CD8-positive, alpha-beta memory T cell (primary cell): ENCODE data around the gene EPHA4. TPM values are rescaled to one million over a fixed set of nuclear protein-coding genes. Genes with fewer than 3 reads are reported as not detected.

Experiments used
- CTCF ChIA-PET: fragments of 350-600 bp; sonication (Branson Sonifier 250); formaldehyde crosslinking; loops from one replicate; lab custom pipeline; 2021; ENCODE audit warnings: antibody characterized with exemption; lab: Charles Lee
- POLR2A ChIA-PET: fragments of 350-600 bp; sonication (Branson Sonifier 250); formaldehyde crosslinking; loops from one replicate; lab custom pipeline; 2021; ENCODE audit warnings: antibody characterized with exemption; lab: Charles Lee
- DNase-seq, 5 donors: peaks; one replicate each; pipeline versions ENCODE4 v3.0.0 to v3.0.0-alpha.2; 2020 to 2022; ENCODE audit warnings: mixed read lengths in 1 of 5
- H3K27ac ChIP-seq: one replicate; pipeline ENCODE4 v1.7.0; 2013; ENCODE audit warnings: low read depth, mild to moderate bottlenecking, low read length, moderate library complexity
- H3K27me3 ChIP-seq: 2 replicates; pipeline ENCODE4 v1.7.0; 2013; ENCODE audit warnings: low read length, mild to moderate bottlenecking; ENCODE audit not compliant: insufficient read depth, poor library complexity, severe bottlenecking
- H3K36me3 ChIP-seq: 2 replicates; pipeline ENCODE4 v1.7.0; 2013; ENCODE audit warnings: mild to moderate bottlenecking, low read length, moderate library complexity; ENCODE audit not compliant: insufficient read depth
- H3K4me1 ChIP-seq: 2 replicates; pipeline ENCODE4 v1.7.0; 2013; ENCODE audit warnings: mild to moderate bottlenecking, low read length, moderate library complexity; ENCODE audit not compliant: insufficient read depth
- H3K4me3 ChIP-seq: 2 replicates; pipeline ENCODE4 v1.7.0; 2013; ENCODE audit warnings: mild to moderate bottlenecking, low read length
- H3K9me3 ChIP-seq: 2 replicates; pipeline ENCODE4 v1.7.0; 2013; ENCODE audit warnings: mild to moderate bottlenecking, low read length
- H3K27ac Mint-ChIP-seq, 8 donors: one replicate each; pipeline ENCODE4 v1.8.0; 2020 to 2021; ENCODE audit warnings: mixed read lengths in 8 of 8, mild to moderate bottlenecking in 6 of 8, inconsistent platforms in 3 of 8, moderate library complexity in 3 of 8
- H3K27me3 Mint-ChIP-seq, 2 donors: one replicate each; pipeline ENCODE4 v1.8.0; 2020 to 2021; ENCODE audit warnings: mixed read lengths in 2 of 2, mild to moderate bottlenecking in 1 of 2, moderate library complexity in 1 of 2
- H3K36me3 Mint-ChIP-seq, 3 donors: one replicate each; pipeline ENCODE4 v1.8.0; 2020 to 2021; ENCODE audit warnings: mixed read lengths in 3 of 3, inconsistent platforms in 1 of 3, mild to moderate bottlenecking in 1 of 3
- H3K4me1 Mint-ChIP-seq, 3 donors: one replicate each; pipeline ENCODE4 v1.8.0; 2020 to 2021; ENCODE audit warnings: mixed read lengths in 3 of 3, inconsistent platforms in 1 of 3, mild to moderate bottlenecking in 1 of 3
- H3K4me3 Mint-ChIP-seq, 7 donors: one replicate each; pipeline ENCODE4 v1.8.0; 2020 to 2021; ENCODE audit warnings: mixed read lengths in 7 of 7, mild to moderate bottlenecking in 6 of 7, moderate library complexity in 4 of 7, inconsistent platforms in 2 of 7
- H3K9me3 Mint-ChIP-seq, 5 donors: one replicate each; pipeline ENCODE4 v1.8.0; 2020 to 2022; ENCODE audit warnings: mixed read lengths in 5 of 5, mild to moderate bottlenecking in 3 of 5, moderate library complexity in 2 of 5, inconsistent platforms in 1 of 5
- polyA plus RNA-seq: library from polyadenylated mRNA; unstranded; fragments of 300-500 nt; fragmentation: Illumina TruSeq; gene quantifications from one replicate; pipeline ENCODE4 v1.2.3, GENCODE V29; 2021
- total RNA-seq, 2 experiments: library from RNA; stranded (reverse); gene quantifications; one replicate each; pipeline ENCODE4 v1.2.3, GENCODE V29; 2021

EPHA4 gene
- total and polyA plus RNA-seq, 3 experiments from 2014 or later: 7.8 to 19.3 (median 10.2) TPM

DNA sequence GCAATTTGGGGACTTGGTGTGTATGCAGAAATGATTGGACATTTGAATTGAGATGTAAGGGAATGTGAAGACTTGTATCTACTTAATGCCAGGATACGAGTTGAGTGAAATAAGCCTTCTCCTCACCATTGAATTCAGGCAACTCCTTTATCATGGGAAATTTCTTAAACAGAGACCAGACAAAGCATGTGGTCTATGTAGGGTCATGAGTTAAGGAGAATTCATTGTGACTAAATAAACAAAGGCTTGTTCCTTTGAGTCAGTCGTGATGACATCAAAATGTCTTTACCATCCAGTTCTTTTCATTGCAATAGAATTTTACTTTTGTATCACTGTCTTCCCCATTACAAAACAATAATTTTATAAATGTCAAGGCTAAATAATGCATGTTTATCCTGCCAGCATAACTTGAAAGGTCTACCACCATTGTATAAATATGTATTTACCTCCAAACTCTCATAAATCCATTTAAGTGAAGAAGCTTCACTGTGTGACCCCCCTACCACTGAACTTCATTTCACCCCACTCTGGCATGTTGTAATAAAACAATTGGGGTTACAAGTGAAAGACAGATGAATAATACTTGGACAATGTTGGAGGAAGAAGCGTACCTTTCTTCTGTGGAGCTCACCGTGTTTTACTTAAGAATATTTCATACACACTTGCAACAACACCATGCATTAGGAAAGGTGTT lies 149.4 kb downstream of the EPHA4 start:
- no peak overlapping the region for H3K4me3 Mint-ChIP-seq
- Histone ChIP-seq H3K27me3 (no peaks in the 10 kb centered on the region), H3K4me1 (peaks cover 16% of the 10 kb centered on the region), H3K27ac (no peak overlapping the region), H3K36me3 (no peaks in the 10 kb centered on the region), H3K9me3 (no peaks in the 10 kb centered on the region), H3K4me3 (no peak overlapping the region)
- peak overlapping the region in 3 of 8 donors; percentile 22 to 43 (median 39) for H3K27ac Mint-ChIP-seq
- peaks cover 21 to 32% (median 31%) of the 10 kb centered on the region in 3 donors for H3K4me1 Mint-ChIP-seq
- ChIA-PET POLR2A (no interaction called here), CTCF (no interaction called here)
- H3K9me3 Mint-ChIP-seq: no peaks in the 10 kb centered on the region
- no peaks in the 10 kb centered on the region for H3K27me3 Mint-ChIP-seq
- peaks cover 13 to 63% (median 33%) of the 10 kb centered on the region in 3 donors for H3K36me3 Mint-ChIP-seq
- DNase-seq: no peak

GRCh38 chr2:221420245-221420644 lies 151.9 kb downstream of the EPHA4 start:
- DNase-seq: peak in 1 of 5 donors; percentile 20
- CTCF ChIA-PET: interaction anchor here (1.6 kb wide), 1 partner anchor 154 kb away, joined by 3 read pairs; no protein-coding TSS in a partner anchor
- Mint-ChIP-seq H3K4me1 (peaks cover 21 to 32% (median 27%) of the 10 kb centered on the region in 3 donors), H3K9me3 (no peaks in the 10 kb centered on the region), H3K27ac (peak overlapping the region; percentile 56 to 96 (median 76)), H3K4me3 (peak overlapping the region; percentile 9 to 68 (median 59)), H3K36me3 (peaks cover 9 to 46% (median 30%) of the 10 kb centered on the region in 3 donors), H3K27me3 (no peaks in the 10 kb centered on the region)
- Histone ChIP-seq H3K4me1 (peaks cover 16% of the 10 kb centered on the region), H3K27me3 (no peaks in the 10 kb centered on the region), H3K27ac (no peak overlapping the region), H3K9me3 (no peaks in the 10 kb centered on the region), H3K36me3 (no peaks in the 10 kb centered on the region), H3K4me3 (no peak overlapping the region)
- POLR2A ChIA-PET: no interaction called here

GRCh38 chr2:221415789-221416188 lies 156.3 kb downstream of the EPHA4 start:
- Mint-ChIP-seq H3K4me1 (peaks cover 15 to 18% (median 17%) of the 10 kb centered on the region in 3 donors), H3K27me3 (peaks cover 5 to 11% of the 10 kb centered on the region in 2 donors), H3K36me3 (peaks cover 5 to 24% (median 19%) of the 10 kb centered on the region in 3 donors), H3K9me3 (no peaks in the 10 kb centered on the region), H3K4me3 (no peak overlapping the region), H3K27ac (no peak overlapping the region)
- no peak overlapping the region for H3K4me3 ChIP-seq
- no peak overlapping the region for H3K27ac ChIP-seq
- H3K36me3 ChIP-seq: no peaks in the 10 kb centered on the region
- H3K4me1 ChIP-seq: peaks cover 13% of the 10 kb centered on the region
- no peaks in the 10 kb centered on the region for H3K27me3 ChIP-seq
- no peaks in the 10 kb centered on the region for H3K9me3 ChIP-seq
- ChIA-PET POLR2A (no interaction called here), CTCF (interaction anchor here (0.7 to 2.1 kb wide), 3 partner anchors 8 to 158 kb away, joined by 3 to 7 read pairs (median 3); no protein-coding TSS in a partner anchor)
- DNase-seq: no peak

DNA sequence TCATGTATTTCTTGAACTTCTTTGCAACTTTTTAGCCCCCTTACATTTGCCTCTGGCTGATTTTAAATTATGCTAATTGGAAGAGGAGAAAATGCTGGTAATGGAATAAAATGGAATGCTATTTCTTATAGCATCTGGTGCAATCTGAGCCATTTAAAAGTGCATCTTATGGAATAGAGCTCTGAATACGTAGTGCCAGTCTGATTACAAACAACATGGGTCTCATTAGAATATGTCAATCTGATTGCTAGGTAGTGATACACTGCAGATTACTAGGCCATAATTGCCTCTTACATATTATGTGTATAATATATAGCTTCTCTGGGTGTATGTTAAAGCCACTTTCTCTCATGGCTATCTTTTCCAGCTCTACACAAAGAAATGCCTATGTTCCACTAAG lies 159.1 kb downstream of the EPHA4 start:
- Mint-ChIP-seq H3K27me3 (peaks cover 9 to 26% of the 10 kb centered on the region in 2 donors), H3K9me3 (peaks cover 0 to 3% (median 0%) of the 10 kb centered on the region in 5 donors), H3K27ac (no peak overlapping the region), H3K4me3 (no peak overlapping the region), H3K36me3 (peaks cover 0 to 19% (median 14%) of the 10 kb centered on the region in 3 donors), H3K4me1 (no peaks in the 10 kb centered on the region)
- ChIA-PET POLR2A (no interaction called here), CTCF (interaction anchor here (1.2 kb wide), 1 partner anchor 16 kb away, joined by 3 read pairs; no protein-coding TSS in a partner anchor)
- Histone ChIP-seq H3K27me3 (no peaks in the 10 kb centered on the region), H3K36me3 (no peaks in the 10 kb centered on the region), H3K4me1 (no peaks in the 10 kb centered on the region), H3K27ac (no peak overlapping the region), H3K9me3 (no peaks in the 10 kb centered on the region), H3K4me3 (no peak overlapping the region)
- no peak for DNase-seq

DNA sequence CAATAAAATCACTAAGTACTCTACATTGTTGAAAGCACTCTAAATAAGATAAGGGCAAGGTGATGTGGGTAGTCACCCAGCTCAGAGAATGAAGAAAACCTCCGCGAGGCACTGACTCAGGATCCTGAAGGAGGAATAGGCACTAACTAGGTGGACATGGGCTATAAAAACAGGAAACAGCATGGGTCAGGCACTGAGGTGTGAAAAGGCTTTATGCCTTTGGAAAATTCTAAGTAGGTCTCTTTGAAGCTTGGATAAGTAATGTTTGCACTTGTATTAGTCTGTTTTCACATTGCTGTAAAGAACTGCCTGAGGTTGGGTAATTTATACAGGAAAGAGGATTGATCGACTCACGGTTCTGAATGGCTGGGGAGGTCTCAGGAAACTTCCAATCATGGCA lies 161.6 kb downstream of the EPHA4 start:
- Mint-ChIP-seq H3K4me3 (no peak overlapping the region), H3K27ac (no peak overlapping the region), H3K4me1 (no peaks in the 10 kb centered on the region), H3K9me3 (peaks cover 0 to 10% (median 4%) of the 10 kb centered on the region in 5 donors), H3K27me3 (peaks cover 12 to 43% of the 10 kb centered on the region in 2 donors), H3K36me3 (peaks cover 0 to 35% (median 12%) of the 10 kb centered on the region in 3 donors)
- no peak overlapping the region for H3K27ac ChIP-seq
- H3K4me3 ChIP-seq: no peak overlapping the region
- DNase-seq: no peak
- H3K4me1 ChIP-seq: no peaks in the 10 kb centered on the region
- no peaks in the 10 kb centered on the region for H3K9me3 ChIP-seq
- no peaks in the 10 kb centered on the region for H3K36me3 ChIP-seq
- H3K27me3 ChIP-seq: no peaks in the 10 kb centered on the region
- POLR2A ChIA-PET: no interaction called here
- CTCF ChIA-PET: interaction anchor here (1.2 kb wide), 1 partner anchor 15 kb away, joined by 3 read pairs; no protein-coding TSS in a partner anchor

DNA sequence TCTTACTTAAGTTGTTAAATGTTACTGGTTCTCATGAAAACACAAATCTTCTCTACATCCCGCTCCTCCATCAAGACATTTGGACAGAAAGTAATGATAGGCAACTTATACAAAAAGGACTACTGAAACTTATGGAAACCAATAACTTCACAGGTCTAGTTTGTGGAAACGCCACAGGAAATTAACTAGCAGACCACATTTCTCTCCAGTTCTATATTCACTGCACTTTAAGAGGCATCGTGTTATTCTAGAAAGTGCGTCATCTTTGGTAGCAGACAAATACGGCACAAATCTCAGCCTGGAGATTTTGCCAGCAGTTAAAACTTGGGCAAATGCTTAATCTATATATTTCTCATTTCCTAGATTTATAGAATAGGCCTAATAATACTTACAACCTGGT lies 164.3 kb downstream of the EPHA4 start:
- Histone ChIP-seq H3K27me3 (no peaks in the 10 kb centered on the region), H3K9me3 (no peaks in the 10 kb centered on the region), H3K4me3 (no peak overlapping the region), H3K36me3 (no peaks in the 10 kb centered on the region), H3K4me1 (no peaks in the 10 kb centered on the region), H3K27ac (no peak overlapping the region)
- POLR2A ChIA-PET: no interaction called here
- CTCF ChIA-PET: interaction anchor here (1.0 kb wide), 1 partner anchor 8 kb away, joined by 3 read pairs; no protein-coding TSS in a partner anchor
- Mint-ChIP-seq H3K27me3 (peaks cover 11 to 44% of the 10 kb centered on the region in 2 donors), H3K4me3 (no peak overlapping the region), H3K27ac (no peak overlapping the region), H3K9me3 (peaks cover 0 to 10% (median 4%) of the 10 kb centered on the region in 5 donors), H3K4me1 (no peaks in the 10 kb centered on the region), H3K36me3 (peaks cover 0 to 35% (median 12%) of the 10 kb centered on the region in 3 donors)
- no peak for DNase-seq

GRCh38 chr2:221405521-221405920 lies 166.6 kb downstream of the EPHA4 start:
- peaks cover 0 to 32% (median 6%) of the 10 kb centered on the region in 3 donors for H3K36me3 Mint-ChIP-seq
- POLR2A ChIA-PET: no interaction called here
- H3K4me1 Mint-ChIP-seq: no peaks in the 10 kb centered on the region

DNA sequence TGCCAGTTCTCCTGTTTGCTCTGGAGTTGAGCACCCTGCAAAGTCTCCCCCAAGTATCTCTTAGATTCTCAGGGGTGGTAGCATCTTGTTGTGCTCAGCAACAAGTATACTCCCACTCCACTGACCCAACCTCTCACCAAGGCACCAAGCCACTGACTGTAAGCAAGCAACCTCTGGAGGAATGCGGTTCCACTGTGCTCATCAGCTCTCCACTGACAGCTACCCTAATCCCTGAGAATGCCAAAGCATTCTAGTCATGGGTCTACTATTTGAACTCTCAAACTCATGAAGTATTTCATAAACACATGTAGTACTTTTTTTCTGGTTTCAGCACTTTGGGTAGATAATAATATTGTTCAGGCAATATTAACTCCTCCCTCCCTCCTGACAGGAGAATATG lies 170.0 kb downstream of the EPHA4 start:
- Histone ChIP-seq H3K36me3 (no peaks in the 10 kb centered on the region), H3K27me3 (no peaks in the 10 kb centered on the region), H3K4me3 (no peak overlapping the region), H3K9me3 (no peaks in the 10 kb centered on the region), H3K4me1 (no peaks in the 10 kb centered on the region), H3K27ac (no peak overlapping the region)
- peaks cover 6 to 27% of the 10 kb centered on the region in 2 donors for H3K27me3 Mint-ChIP-seq
- H3K27ac Mint-ChIP-seq: no peak overlapping the region
- POLR2A ChIA-PET: no interaction called here
- CTCF ChIA-PET: interaction anchor here (1.4 kb wide), 1 partner anchor 17 kb away, joined by 3 read pairs; no protein-coding TSS in a partner anchor
- H3K9me3 Mint-ChIP-seq: peaks cover 0 to 10% (median 4%) of the 10 kb centered on the region in 5 donors
- H3K4me3 Mint-ChIP-seq: no peak overlapping the region
- DNase-seq: no peak
- peaks cover 0 to 12% (median 0%) of the 10 kb centered on the region in 3 donors for H3K36me3 Mint-ChIP-seq
- H3K4me1 Mint-ChIP-seq: no peaks in the 10 kb centered on the region

More at GRCh38 chr2:221405521-221405920, 166.6 kb downstream of the EPHA4 start:
- Mint-ChIP-seq H3K4me3 (no peak overlapping the region), H3K27ac (no peak overlapping the region), H3K27me3 (peaks cover 10 to 43% of the 10 kb centered on the region in 2 donors), H3K9me3 (peaks cover 0 to 10% (median 4%) of the 10 kb centered on the region in 5 donors)
- H3K27me3 ChIP-seq: no peaks in the 10 kb centered on the region
- H3K4me3 ChIP-seq: no peak overlapping the region
- H3K9me3 ChIP-seq: no peaks in the 10 kb centered on the region
- no peaks in the 10 kb centered on the region for H3K36me3 ChIP-seq
- H3K27ac ChIP-seq: no peak overlapping the region
- no peaks in the 10 kb centered on the region for H3K4me1 ChIP-seq
- no peak for DNase-seq
- CTCF ChIA-PET: no interaction called here
